Activated effector memory CD4-positive, alpha-beta T cell treated with Interleukin-2 at 50 U/mL for 16 hours (primary cell): ENCODE results near the gene SUPT5H.
"Not testable (repeated sequence)": the region's sequence is repeated elsewhere in the genome, so short reads cannot be mapped to it uniquely, and the experiment has no call there.

ENCODE experiments used
- DNase-seq: peaks from one replicate; pipeline ENCODE4 v3.0.0-alpha.2; 2020

Gene SUPT5H

GRCh38 chr19:39469036-39469435, 23.7 kb downstream of the SUPT5H start:
- no peak for DNase-seq

DNA sequence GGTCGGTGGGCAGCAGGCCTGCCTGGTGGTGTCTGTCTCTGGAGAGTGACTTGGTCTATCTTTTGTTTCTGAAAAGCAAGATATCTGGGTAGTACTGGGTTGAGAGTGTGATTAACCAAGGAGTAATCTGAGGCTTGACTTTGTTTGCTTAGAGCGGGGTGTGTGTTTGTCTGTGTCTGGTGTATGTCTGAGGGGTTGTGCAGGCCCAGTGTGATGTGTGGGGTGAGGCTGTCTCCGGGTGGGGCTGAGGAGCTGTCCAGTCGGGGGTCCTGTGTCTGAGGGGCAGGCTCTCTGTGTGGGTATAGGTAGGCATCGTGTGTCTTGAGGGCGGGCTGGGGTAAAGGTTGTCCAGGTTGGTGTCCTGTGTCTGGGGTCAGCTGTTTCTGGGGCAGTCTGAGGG, 24.2 kb downstream of the SUPT5H start:
- no peak for DNase-seq

DNA sequence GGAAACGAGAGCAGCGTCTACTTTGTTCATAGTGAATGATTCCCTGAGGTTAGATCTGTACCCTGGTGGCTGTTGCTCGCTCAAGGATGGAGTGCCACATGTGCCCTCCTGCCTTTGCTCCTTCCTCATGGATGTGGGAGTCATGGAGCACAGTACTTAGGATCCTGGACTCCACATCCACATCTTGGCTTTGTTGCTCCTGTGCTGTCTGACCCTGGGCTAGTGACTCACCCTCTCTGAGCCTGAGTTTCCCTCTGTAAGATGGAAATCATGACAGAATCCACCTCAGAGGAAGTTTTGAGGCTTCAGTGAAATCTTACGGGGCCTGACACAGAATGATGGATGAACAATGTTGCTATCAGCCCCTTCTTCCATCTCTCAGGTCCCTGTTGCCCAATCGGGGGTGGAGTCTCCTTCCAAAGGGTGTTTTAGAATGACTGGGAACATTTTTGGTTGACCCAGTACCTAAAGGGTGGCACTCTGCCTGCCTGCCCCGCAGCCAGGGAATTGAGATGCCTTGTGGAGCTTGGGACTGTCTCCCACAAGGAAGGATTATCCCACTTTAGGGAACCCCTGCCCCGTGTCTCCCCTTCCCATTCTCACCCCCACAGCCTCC, 25.4 kb downstream of the SUPT5H start:
- no peak for DNase-seq

- no peak for DNase-seq
These were observed 26.6 kb downstream of the SUPT5H start for GRCh38 chr19:39471756-39472536.

GRCh38 chr19:39472746-39473442, 27.5 kb downstream of the SUPT5H start:
- no peak for DNase-seq

DNA sequence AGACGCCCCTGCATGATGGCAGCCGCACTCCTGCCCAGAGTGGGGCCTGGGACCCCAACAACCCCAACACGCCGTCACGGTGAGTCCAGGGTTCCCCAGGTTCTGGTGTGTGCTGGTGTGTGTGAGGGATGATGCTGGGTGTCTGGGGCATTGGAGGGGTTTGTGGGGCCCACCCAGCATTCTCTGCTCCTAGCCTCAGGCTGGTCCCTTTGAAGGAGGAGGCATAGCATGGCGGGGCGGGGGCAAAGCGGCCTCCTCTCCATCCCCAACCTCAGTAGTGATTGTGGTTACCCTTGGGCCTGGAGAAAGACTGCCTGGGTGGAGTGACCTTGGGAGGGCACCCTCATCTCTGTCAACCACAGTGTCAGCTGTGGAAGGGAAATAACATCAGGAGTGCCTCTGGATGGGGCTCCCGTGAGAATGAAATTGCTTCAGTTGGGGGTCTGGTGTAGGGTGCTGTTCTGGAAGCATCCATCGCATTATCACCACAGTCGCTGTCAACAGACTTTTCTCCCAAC, 28.1 kb downstream of the SUPT5H start:
- no peak for DNase-seq

- DNase-seq = peak; percentile 54
These were observed 28.8 kb downstream of the SUPT5H start for GRCh38 chr19:39474139-39474620.

DNA sequence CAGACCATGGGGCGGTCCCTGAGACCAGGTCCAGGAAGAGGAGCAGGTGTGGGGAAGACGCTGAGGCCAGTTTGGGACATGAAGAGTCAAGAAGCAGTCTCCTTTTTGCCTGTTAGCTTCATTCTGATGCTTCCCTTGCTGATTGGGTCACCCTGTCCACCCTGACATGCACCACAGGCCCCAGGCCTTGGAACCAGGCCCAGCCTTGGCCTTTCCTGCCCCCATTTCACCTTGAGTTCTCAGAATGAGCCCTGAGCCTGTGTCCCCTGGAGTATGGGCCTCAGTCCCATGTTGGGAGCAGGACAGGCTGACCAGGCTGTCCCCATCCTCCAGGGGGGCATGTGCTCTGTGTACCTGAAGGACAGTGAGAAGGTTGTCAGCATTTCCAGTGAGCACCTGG, 30.4 kb downstream of the SUPT5H start:
- DNase-seq = no peak

DNA sequence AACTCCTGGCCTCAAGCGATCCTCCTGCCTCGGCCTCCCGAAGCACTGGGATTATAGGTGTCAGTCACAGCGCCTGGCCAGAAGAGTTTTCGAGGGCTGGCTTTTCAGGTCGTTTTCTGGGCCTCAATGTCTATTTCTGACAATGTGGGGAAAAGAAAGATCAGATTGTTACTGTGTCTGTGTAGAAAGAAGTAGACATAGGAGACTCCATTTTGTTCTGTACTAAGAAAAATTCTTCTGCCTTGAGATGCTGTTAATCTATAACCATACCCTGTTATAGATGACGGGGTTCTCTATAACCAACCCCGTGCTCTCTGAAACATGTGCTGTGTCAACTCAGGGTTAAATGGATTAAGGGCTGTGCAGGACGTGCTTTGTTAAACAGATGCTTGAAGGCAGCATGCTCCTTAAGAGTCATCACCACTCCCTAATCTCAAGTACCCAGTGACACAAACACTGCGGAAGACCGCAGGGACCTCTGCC, 34.0 kb downstream of the SUPT5H start:
- DNase-seq = not testable (repeated sequence)

DNA sequence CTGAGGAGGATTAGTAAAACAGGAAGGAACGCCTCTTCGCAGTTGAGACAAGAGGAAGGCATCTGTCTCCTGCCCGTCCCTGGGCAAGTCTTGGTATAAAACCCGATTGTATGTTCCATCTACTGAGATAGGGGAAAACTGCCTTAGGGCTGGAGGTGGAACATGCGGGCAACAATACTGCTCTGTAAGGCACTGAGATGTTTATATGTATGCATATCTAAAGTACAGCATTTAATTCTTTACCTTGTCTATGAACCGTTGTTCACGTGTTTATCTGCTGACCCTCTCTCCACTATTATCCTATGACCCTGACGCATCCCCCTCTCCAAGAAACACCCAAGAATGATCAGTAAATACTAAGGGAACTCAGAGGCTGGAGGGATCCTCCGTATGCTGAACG, 34.5 kb downstream of the SUPT5H start:
- DNase-seq = no peak

GRCh38 chr19:39480337-39481228, 35.2 kb downstream of the SUPT5H start, which contains the start of gene TIMM50:
Gene TIMM50 (plus strand): TSS chr19:39480838. CDS start chr19:39480854, 16 bp downstream.
- peak; percentile 96 for DNase-seq

GRCh38 chr19:39481229-39481545, 35.8 kb downstream of the SUPT5H start:
- no peak for DNase-seq

DNA sequence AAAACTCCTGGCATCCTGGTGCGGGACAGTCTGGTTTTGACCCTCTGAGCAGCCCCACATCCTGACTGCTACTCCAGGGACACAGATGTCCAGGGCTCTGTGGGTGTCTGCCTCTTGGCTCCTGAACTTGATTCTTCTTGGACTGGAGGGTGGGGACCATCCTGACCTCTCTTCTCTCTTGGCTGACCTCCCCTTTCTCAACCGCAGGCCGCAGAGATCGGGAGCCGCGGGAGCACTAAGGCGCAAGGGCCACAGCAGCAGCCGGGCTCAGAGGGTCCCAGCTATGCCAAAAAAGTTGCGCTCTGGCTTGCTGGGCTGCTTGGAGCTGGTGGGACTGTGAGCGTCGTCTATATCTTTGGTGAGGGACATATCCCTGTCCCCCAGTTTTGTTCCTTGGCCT, 36.3 kb downstream of the SUPT5H start:
- DNase-seq = no peak

GRCh38 chr19:39483141-39483540, 37.8 kb downstream of the SUPT5H start:
- DNase-seq = no peak

DNA sequence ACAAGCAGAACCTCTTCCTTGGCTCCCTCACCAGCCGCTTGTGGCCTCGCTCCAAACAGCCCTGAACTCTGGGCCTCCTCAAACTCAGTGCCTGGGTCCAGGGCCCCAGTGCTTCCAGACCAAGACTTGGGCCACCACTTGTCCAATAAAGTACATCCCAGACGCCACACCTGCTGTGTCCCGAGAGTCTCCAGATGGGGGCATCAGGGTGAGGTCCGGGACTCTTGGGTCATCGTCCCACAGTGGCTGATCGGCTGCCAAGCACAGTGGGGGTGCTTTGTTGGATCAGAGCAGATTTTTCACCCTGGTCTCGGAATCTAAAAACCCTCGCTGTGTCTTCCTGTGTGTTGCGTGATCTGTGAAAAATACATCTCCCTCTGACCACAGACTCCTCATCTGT, 44.4 kb downstream of the SUPT5H start:
- DNase-seq = no peak

GRCh38 chr19:39492225-39492624, 46.8 kb downstream of the SUPT5H start:
- no peak for DNase-seq

GRCh38 chr19:39492788-39493187, 47.4 kb downstream of the SUPT5H start:
- no peak for DNase-seq

DNA sequence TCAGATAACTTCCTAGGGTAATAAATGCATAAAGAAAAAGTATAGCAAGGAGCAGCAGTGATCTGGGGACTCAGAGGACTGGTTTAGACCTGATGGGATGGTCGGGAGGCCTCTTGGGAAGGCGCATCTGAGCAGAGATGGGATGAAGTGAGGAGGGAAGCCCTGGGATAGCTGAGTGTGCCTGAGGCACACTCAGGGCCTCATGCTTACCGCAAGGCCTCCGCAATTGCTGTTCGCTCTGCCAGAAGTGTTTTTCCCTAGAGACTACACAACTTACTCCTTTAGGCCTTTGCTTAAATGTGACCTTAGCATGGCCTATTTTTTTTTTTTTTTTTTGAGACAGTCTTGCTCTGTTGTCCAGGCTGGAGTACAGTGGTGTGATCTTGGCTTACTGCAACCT, 49.3 kb downstream of the SUPT5H start:
- no peak for DNase-seq

GRCh38 chr19:39496063-39496462, 50.7 kb downstream of the SUPT5H start:
- no peak for DNase-seq

GRCh38 chr19:39497701-39497995, 52.3 kb downstream of the SUPT5H start:
- DNase-seq = no peak

DNA sequence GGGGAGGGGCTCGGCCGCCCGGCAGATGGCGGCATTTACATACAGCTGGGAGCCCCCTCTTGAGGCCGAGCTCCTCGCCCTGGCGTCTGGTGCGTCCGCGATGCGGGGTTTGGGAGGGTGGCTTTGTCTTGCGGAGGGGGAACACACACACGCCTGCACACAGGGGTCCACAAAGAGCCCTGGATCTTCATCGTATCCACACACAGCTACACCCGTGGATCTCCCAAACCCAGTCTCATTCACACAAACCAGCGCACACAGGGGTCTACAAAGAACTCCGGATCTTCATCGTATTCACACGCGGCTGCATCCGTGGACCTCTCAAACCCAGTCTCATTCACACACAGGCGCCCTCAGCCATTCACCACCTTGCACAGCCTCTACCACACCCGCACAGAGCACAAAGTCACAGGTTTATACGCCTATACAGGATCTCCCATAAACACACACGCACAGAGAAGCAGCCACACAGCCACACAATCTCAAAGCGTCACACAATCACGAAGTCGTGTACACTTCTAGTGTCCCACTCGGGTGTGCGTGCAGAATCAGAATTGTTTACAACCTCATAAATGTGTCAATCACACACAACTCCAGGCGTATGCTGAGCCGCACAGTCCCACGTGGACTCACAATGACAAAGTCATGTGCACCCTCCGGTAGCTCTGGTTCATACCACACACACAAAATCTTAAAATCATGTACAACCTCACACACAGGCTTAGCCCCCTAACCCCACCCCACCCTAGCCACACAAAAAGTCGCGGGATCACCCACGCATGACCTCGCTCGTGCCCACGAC, 52.8 kb downstream of the SUPT5H start:
- DNase-seq = no peak
